OCI-M2 (cell line): ENCODE data around the gene EPHA4.

ENCODE experiments used
- DNase-seq: peaks from one replicate; lab custom pipeline; 2025; ENCODE audit not compliant: unreplicated experiment; lab: John Stamatoyannopoulos, UW

The EPHA4 gene

DNA sequence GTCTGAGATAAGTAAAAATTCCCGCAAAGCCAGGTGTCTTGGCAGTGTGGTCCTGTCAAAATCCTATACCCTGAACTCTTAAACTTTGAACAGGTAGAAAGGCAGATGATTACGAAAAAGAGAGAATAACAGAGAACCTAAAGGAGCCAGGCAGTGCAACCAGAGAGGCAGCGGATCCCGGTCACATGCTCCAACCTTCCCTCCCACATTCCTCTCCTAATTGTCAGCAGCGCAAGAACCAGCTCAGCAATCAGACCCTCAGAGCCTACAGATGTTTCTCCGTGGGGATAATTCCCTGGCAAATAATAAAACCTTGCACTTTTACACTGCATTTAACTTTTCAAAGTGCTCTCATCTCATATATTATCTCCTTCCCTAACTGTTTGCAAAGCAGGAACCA is 124.8 kb downstream of the EPHA4 start:
- no peak for DNase-seq

DNA sequence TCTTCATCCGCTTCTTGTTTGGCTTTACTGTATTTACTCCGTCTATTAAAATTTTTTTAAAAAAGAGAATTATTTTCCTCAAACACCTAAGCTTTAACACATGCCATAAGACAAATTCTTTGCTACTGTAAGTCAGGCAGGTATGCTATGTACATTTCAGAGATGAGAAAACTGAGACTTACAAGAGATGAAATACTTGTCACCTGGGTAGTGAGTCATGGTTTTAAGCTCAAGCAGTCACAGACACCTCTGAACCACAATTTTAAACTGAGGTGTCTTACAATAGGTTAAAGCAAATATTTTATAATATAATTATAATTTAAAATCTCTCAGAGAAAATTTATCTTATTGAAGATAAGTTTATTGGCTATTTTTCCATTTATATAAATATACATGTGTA is 126.0 kb downstream of the EPHA4 start:
- no peak for DNase-seq

DNA sequence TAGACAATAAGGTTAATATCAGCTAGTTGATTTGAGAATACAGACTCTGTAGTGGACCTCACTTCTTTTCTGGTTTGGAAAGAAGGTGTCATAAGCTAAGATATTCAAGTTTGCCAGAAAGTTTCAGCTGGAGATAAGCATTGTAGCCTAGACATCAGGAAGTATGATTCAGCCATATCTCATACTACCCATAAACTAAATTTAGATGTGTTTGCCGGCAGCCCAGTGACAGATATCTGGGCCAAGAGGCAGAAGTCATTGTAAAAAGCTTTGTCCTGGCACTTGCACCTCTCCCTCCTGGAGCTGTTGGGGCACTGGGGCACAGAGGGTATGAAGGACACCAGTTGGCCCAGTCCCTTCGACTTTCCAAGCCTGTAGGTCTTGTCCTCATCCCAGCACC is 128.0 kb downstream of the EPHA4 start:
- no peak for DNase-seq

DNA sequence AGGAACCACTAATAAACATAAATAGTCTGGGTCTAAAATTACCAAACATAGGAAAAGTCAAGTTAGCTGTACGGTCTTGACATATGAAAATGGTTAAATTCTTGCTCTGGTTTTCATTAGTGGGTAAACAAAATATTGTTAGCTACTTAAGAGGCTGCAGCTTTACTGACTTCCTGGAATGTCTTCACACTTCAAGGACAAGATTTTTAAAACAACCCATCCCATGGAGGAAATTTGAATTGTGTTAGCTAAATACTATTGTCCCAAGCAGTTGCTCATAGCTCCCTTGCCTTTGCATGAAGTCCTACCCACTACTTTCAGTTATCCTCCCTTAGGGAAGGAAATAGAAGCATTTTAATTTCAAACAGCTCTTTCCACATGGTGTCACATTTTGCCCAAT is 128.5 kb downstream of the EPHA4 start:
- DNase-seq: no peak

DNA sequence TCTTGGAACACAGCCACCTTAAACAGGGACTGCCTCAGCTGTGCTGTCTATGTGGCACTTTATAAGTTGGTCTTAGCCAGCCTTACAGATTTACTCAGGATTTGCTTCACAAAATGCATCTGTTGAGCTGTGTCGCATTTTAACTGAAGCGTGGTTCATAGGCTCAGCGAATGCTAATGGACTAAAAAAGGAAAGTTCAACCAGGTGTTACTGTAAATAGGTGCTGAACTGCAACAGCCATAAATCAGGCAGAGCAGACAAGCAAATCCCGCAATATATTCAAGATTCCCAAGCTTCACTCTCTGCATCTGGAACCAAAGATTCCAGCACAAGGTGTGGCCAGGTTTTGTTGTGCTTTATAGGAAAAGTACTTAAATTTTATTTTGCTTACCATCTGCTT is 130.0 kb downstream of the EPHA4 start:
- no peak for DNase-seq

DNA sequence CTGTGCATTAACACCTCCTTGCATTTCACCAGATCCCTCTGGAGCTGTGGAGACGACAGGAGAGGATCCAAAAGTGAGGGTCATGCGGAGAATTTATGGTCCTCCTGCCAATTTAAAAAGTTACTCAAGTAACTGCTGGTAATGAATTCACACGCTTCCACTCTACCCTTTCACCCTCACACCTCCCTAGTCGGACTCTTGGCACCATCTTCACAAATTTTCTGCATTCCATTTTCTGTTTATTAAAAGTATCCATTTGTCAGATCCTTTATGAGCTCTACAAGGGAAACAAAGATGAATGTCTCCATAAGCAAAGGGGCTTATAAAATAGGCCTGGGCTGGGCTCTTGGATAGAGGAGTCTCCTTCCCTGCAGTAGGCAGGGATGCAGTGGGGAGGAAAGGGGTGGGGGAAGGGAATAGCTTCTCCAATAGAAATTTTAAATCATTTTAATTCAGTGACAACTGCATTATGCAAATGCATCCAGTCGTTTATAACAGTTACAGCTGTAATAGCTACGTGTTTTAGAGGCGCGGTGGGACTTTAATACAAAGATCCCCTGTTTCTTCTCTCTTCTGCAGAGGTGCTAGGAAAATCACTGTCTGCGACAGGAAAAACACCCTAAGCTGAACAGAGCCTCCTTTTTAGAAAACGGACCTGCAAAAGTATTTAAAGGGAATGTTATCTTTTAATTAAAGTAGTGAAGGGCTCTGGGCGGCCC is 132.2 kb downstream of the EPHA4 start:
- no peak for DNase-seq

DNA sequence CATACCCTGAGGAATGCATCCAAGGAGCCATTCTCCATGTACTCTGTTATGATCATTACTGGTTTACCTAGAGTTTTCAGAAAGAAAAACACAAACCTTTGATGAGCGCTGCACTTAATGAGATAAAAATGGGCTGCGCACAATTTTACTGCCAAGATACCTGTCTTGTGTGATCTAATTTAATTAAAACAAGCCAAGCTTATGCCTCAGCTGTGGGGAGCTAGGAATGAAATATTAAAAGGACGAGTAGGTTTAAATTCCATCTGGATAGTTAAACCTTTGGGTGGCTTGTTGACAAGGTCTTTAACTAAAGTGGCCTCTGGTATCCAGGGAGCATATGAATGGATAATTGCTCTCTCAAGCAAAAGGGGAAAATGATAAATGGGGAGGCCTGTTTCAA is 135.0 kb downstream of the EPHA4 start:
- no peak for DNase-seq

DNA sequence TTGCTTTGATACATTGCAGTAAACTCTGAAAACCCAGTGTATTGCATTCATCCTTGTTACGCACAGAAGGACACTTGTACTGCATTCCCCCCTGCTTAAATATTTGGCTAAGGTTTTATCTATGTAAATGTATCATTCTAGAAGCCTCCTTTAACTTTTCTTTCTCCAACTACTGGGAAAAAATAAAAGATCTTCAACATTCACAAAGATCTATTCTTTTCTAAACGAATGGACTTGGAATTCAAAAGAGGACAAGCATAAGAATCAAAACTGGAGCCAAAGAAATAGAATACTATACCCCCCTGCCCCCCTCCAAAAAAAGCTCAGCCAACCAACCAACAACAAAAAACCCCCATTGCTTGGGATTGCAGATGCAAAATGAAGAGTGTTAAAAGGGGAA is 136.9 kb downstream of the EPHA4 start:
- no peak for DNase-seq

DNA sequence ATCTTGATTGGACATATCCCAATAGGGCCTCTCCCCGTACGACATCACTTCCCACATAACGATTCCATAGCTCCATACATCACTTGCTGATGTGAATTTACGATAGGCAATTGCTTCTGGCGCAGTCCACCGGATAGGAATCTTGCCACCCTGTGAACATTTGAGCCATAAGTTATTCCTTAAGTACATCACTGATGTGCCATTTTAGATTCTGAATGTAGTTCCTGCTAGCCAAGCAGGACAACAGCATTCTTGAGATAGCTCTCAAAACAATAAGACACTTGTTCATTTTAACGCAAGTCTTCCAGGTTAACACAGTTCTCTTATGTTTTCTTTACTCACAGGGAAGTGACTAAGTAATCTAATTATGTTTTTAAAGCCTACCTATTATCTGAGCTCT is 138.0 kb downstream of the EPHA4 start:
- DNase-seq: no peak

DNA sequence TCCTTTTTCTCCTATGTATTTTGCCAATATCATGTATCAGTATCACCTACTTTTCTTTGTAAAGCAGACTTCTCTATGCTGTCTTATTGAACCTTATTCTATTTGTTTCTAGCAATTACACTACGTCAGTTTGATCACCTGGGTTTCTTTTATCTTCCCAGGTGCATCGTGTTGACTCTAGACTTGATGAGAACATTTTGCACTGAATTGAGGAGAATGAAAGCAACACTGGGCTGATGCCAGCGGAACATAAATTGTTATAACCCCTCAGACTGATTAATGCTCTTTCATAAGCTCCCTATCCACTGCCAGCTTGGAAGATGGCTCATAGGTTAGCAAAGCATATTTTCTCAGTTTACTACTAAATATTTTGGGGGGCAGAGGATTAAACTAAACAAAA is 140.6 kb downstream of the EPHA4 start:
- DNase-seq: no peak

DNA sequence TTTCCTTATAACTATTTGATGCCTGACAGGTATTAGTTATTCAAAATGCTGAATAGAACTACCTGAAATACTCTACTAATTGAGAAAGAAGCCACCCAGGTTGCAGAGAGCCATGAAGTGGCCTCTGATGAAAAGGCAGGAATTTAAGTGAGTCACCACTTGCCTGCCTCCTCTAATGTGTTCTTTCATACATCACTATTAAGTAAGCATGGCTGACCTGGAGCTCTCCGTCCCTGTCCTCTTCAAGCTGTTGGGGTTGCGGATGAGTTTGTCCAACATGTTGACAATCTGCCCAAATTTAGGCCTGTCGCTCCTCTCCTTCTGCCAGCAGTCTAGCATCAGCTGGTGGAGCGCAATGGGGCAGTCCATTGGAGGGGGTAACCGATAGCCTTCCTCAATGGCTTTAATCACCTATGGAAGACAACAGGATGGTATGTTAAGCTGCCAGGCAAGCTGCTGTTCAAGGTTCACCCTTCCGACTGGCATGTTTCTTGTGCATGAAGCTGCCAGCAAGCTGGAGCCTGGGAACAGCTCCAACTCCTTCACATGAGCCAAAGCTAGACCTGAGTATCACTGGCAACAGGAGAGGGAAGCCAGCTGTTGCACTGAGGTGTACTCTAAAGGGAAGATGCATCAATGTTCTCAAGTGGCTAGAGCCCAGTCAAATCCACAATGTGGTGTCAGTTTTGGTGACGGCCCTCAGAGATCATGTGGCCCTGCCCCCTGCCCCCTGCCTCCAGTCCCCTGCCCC is 142.2 kb downstream of the EPHA4 start:
- no peak for DNase-seq

DNA sequence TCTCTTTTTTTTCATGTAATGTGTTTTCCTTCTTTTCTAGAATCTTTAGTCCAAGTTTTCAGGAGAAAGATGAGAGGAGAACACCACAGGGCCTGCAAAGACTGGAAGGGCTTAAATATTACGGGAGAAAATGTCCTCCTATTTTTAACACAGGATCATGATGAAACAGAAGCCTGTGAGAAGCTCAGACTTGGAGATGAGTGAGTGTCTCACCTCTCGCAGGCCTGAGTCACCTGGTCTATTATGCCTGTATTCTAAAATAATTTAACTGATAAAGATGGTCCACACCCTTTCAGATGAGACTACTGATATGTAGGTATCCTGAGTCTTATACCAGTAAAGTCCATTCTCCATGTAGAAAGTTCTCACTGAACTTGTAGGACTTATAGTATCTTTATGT is 143.2 kb downstream of the EPHA4 start:
- no peak for DNase-seq

DNA sequence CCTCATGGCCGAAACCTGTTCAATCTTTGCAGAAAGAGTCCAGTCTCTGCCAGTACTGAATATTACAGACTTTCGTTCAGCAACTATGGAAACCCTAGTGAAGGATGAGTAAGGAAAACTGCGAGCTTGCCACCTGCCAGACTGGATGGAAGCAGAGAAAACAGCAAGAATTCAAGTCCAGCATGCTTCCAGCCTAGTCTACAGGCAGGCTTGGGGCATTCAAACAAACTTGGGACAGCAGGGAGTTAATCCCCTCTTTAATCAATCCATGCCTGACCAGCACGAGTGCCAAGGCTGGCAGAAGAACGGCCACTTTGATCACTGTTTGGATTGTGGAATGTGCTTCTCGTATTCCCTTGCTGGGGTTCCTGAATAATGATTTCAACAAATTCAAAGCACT is 145.2 kb downstream of the EPHA4 start:
- no peak for DNase-seq

DNA sequence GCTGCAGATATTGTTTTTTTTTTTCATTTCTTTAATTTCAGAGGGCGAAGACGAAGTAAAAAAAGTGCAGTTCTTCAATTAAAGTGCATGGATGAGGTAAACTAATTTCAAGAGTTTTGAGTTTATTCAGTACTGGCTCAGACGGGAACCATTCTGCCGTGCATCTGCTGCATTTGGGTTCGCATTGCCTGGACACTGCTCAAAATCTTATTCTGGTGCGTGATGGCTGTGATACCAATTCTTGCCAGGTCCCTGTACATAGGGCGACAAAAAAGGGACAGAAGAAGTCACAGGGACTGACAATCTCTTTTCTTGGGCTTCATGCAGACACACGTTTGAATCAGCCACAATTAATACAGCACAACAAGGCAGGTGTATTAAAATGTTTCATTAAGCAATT is 146.2 kb downstream of the EPHA4 start:
- no peak for DNase-seq

DNA sequence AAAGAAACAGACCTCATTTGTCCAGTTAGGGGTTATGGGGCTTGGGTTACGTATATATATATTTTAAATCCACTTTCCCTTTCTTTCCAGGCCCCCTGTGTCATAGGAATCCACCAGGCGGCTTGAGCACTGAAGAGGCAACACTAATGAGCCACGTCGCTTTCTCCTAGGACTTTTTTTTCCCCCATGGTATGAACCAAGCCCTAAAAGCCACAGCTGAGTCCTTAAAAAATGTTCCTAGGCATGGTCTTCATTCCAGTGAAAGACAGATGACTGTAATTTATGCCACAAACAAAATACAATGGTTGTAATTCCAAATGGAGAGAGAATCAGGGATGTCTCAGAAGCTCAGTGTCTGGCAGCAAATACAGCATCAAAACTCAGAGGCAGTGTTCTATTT is 146.8 kb downstream of the EPHA4 start:
- no peak for DNase-seq

DNA sequence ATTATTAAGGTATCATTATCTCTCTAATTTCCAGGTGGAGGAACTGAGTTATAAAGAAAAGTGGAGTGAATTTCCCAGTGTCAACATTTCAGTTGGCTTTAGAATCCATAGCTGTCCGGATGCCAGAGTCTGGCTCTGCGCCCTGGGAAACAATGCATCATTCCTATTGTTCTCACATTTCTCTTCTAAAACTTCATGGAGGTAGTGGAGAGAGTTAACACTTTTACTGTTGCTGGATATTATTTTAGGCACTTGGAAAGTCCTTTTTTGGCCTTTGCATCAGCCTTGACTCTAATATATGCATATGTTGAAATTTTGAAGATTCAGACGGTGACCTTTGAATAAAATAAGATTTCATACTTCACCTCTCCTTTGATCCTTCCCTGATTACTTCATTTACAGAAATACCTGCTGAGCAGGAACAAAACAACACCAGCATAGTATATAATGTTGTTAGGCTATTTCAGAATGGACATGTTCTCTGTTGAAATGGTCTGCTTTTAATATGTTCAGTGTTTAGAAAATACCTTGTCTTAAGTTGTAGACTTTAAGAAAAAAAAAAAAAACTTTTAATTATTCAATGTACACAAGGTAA is 148.8 kb downstream of the EPHA4 start:
- DNase-seq: no peak

DNA sequence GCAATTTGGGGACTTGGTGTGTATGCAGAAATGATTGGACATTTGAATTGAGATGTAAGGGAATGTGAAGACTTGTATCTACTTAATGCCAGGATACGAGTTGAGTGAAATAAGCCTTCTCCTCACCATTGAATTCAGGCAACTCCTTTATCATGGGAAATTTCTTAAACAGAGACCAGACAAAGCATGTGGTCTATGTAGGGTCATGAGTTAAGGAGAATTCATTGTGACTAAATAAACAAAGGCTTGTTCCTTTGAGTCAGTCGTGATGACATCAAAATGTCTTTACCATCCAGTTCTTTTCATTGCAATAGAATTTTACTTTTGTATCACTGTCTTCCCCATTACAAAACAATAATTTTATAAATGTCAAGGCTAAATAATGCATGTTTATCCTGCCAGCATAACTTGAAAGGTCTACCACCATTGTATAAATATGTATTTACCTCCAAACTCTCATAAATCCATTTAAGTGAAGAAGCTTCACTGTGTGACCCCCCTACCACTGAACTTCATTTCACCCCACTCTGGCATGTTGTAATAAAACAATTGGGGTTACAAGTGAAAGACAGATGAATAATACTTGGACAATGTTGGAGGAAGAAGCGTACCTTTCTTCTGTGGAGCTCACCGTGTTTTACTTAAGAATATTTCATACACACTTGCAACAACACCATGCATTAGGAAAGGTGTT is 149.4 kb downstream of the EPHA4 start:
- DNase-seq: no peak

DNA sequence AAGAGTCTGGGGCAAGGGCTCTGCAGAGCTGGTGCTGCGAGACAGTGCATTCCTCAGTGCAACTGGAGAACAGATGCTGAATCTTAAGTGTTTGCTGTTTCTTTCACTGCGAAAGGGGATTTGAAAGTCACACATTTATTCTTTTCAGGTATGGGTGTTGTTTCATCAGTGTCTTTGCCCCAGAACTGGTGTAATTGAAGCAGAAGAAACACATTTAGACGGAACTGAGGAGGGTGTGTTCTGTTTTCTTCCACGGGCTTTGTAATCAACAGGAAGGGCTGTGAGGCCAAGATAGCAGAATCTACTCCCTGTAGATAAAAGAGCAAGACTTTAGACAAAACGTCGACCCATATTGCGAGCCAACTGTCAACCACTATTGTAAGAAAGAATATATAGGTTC is 151.9 kb downstream of the EPHA4 start:
- peak; percentile 50 for DNase-seq

DNA sequence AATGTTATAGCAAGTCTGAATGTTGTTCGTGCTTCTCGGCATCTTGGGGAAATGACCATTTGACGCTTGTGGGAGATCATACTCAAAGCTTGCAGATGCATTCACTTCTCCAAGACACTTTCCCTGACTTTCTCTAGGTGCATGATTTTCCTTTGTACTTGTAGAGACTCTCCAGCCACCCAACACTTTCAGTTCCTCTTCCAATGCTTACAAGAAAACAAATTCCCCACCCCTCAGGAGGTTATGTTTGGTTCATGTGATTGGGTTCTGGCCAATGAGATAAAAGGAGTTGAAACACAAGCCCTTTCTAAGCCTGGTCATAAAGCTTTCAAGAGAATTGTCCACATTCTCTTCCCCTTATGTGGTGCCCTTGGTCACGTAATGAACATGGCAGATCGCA is 156.3 kb downstream of the EPHA4 start:
- DNase-seq: no peak

DNA sequence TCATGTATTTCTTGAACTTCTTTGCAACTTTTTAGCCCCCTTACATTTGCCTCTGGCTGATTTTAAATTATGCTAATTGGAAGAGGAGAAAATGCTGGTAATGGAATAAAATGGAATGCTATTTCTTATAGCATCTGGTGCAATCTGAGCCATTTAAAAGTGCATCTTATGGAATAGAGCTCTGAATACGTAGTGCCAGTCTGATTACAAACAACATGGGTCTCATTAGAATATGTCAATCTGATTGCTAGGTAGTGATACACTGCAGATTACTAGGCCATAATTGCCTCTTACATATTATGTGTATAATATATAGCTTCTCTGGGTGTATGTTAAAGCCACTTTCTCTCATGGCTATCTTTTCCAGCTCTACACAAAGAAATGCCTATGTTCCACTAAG is 159.1 kb downstream of the EPHA4 start:
- no peak for DNase-seq

DNA sequence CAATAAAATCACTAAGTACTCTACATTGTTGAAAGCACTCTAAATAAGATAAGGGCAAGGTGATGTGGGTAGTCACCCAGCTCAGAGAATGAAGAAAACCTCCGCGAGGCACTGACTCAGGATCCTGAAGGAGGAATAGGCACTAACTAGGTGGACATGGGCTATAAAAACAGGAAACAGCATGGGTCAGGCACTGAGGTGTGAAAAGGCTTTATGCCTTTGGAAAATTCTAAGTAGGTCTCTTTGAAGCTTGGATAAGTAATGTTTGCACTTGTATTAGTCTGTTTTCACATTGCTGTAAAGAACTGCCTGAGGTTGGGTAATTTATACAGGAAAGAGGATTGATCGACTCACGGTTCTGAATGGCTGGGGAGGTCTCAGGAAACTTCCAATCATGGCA is 161.6 kb downstream of the EPHA4 start:
- no peak for DNase-seq

DNA sequence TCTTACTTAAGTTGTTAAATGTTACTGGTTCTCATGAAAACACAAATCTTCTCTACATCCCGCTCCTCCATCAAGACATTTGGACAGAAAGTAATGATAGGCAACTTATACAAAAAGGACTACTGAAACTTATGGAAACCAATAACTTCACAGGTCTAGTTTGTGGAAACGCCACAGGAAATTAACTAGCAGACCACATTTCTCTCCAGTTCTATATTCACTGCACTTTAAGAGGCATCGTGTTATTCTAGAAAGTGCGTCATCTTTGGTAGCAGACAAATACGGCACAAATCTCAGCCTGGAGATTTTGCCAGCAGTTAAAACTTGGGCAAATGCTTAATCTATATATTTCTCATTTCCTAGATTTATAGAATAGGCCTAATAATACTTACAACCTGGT is 164.3 kb downstream of the EPHA4 start:
- no peak for DNase-seq
